Activated naive CD4-positive, alpha-beta T cell (primary cell): Measurements from ENCODE around the gene LAMC1.

Experiments
- DNase-seq, 4 experiments: peaks; one replicate each; lab custom pipeline; 2025; lab: John Stamatoyannopoulos, UW

The LAMC1 gene

GRCh38 chr1:183080406-183080805 lies 57.2 kb downstream of the LAMC1 start:
- DNase-seq, result no peak

DNA sequence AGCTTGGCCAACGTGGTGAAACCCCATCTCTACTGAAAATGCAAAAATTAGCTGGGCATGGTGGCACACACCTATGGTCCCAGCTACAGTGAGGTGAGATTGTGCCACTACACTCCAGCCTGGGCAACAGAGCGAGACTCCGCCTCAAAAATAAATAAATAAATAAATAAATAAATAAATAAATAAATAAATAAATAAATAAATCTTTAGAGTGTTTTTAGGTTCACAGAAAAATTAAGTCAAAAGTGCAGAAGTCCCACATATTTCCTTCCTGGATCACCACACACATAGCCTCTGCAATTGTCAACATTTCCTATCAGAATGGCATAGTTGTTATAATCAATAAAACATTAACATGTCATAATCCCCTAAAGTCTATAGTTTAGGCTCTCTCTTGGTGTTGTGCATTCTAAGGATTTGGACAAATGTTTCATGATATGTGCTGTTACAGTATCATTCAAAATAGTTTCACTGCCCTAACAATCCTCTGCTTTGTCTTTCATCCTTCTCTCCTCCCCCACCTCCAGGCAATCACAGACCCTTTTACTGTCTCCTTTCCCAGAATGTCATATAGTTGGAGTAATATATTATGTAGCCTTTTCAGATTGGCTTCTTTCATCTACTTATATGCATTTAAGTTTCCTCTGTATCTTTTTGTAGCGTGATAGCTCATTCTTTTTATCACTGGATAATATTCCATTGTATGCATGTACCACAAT lies 58.3 kb downstream of the LAMC1 start:
- no peak for DNase-seq

DNA sequence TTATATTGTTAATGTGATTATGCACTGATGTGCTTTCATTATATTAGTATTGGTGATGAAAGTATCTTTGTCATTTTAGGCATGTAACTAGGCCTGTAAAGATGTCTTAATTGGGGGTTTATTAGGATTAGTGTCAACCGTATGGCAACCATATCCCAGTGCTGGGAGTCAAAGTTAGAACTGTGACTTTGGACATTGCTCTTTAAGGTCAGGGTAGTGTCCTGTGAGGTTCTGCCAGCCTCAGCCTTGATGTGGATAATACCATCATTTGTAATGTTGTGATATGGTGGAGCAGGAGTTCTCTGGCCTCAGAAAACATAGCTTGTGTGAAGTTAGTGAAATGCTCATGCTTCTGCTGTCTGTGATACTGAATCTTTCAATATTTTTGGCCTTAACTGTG lies 59.4 kb downstream of the LAMC1 start:
- DNase-seq, result no peak

DNA sequence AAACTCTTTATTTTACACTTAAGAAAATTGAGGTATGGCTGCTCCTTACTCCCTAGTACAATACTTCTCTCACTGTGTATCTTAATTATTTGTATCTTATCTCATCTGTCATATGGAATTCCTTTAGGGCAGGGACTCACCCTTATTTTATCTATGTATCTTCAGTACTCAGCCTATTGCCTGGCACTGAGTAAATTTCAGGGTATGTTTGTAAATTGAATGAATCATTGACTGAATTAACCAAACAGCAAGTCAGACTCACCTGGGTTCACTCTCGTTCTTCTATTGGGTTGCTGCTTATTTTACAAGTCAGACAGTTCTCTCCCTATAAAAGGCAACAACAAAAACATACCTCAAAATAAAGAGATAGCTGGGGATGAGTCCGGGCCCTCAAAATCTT lies 63.8 kb downstream of the LAMC1 start:
- DNase-seq, result no peak

- DNase-seq, result no peak
Observed at GRCh38 chr1:183089025-183089639, 65.9 kb downstream of the LAMC1 start.

GRCh38 chr1:183090391-183091006 lies 67.3 kb downstream of the LAMC1 start:
- no peak for DNase-seq

GRCh38 chr1:183091181-183091580 lies 68.0 kb downstream of the LAMC1 start:
- DNase-seq, result no peak

GRCh38 chr1:183092350-183092749 lies 69.1 kb downstream of the LAMC1 start:
- DNase-seq, result no peak

DNA sequence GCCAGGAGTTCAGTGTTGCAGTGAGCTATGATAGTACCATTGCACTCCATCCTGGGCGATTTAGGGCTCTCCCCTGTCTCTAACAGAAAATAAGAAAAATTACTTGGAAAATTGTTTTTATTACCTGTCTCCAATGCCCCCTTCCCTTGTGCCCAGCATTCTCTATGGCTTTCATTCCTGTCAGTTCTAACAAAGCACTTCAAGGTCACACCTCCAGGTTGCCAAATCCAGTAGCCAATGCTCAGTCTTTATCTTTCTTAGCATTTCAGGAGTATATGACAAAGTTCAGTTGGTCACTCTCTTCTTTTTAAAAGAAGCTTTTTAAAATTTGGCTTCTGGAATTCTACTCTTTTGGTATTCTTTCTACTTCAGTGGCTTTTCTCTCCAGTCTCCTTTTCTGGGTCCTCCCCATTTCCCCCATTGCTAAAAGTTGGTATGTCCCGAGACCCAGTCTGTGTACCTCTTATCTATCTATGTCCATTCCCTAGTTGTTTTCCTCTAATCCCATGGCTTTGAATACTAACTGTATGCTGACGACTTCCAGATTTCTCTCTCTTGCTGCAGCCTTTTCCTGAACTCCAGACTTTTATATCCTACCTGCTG lies 69.9 kb downstream of the LAMC1 start:
- no peak for DNase-seq

- no peak for DNase-seq
Observed at GRCh38 chr1:183093786-183094298, 70.6 kb downstream of the LAMC1 start.

DNA sequence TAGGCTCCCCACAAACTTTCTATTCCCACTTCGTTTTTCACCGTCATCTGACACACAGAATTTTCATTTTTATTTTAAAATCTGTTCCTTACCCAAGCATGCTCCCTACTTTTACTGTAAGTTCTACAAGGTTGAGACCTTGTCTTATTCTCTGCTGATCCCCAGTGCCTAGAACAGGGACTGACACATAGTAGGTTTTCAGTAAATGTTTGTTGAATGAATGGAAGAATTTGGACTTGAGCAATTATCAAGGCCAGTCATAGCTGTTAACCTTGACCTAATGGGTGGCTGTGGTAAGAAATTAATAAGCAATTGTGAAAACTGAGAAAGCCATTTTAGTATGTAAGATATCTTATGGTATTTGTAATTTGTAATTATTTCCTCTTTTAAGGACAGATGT lies 71.1 kb downstream of the LAMC1 start:
- DNase-seq, result no peak

DNA sequence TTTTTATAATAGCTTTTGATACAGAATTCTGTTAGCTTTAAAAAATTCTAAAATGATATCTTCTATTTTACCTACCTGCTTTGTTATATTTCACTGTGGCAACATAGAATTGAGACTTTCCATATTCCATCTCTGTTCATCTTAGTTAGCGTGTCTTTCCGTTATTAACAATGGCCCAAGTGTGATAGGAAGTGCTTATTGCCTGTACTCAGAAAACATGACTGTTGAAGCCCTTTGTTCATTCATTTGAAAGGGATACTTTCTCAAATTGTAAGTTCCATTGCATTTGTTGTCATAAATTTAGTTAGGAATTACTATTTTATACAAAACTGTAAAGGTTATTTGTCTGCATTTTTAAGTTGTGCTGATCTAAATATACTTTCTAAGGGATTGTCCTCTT lies 73.1 kb downstream of the LAMC1 start:
- no peak for DNase-seq

- DNase-seq, result no peak
Observed at GRCh38 chr1:183096894-183097293, 73.7 kb downstream of the LAMC1 start.

DNA sequence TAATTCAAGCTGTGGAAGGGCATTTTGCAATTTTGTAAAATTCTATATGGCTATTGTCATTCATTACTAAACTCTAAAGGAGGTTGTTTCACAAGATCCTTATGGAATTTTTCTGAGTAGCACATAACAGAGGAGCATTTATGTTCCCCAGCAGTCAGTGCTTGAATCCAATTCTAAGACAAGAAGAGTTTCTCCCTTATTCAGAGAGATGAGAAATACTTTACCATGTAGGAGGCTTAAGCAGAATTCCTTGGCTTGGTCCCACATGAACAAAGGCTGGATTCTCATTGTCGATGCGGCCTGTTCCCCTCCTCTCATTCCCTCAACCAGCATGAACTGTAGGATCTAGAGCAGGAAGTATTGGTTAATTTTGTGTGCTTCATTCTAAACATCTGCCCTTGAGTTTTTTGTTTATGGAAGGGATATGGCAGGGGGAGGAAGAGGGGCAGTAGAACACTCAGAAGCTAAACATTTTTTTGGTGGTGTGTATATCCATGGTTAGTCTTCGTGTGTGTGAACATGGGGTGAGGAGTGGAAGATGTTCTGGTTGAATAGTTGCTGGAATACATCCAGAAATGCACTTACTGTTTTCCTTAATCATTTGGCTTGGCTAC lies 74.3 kb downstream of the LAMC1 start:
- DNase-seq, result no peak

- DNase-seq, result no peak
Observed at GRCh38 chr1:183098317-183098716, 75.1 kb downstream of the LAMC1 start.

- no peak for DNase-seq
Observed at GRCh38 chr1:183100361-183100974, 77.2 kb downstream of the LAMC1 start.

DNA sequence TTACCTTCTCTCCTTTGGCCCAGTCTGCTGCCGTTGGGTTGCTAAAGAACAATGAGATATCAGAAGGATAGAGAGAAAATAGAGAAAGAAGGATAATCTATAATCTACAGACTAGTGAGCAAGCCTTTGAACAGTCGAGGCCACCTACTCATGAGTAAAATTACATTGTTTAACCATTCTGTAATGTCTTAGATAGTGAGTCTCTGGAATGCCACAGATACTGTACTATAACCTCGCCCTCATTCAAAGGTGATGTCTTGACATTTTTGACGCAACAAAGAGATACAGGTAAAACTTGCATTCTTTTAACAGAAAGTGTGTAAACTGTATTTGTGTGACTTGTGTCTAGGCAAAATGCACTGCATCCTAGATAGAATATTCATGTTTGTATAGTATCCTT lies 77.9 kb downstream of the LAMC1 start:
- no peak for DNase-seq

- DNase-seq, result no peak
Observed at GRCh38 chr1:183101841-183102276, 78.6 kb downstream of the LAMC1 start.

DNA sequence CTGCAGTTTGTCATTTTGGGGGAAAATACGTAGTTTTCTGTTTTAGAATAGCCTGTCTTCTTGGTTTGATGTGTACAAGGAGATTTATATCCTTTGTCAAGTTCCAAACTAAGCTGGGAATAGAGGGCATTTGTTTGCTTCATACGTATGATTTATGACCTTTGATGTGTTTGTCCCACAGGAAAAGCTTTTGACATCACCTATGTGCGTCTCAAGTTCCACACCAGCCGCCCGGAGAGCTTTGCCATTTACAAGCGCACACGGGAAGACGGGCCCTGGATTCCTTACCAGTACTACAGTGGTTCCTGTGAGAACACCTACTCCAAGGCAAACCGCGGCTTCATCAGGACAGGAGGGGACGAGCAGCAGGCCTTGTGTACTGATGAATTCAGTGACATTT lies 79.9 kb downstream of the LAMC1 start:
- no peak for DNase-seq

DNA sequence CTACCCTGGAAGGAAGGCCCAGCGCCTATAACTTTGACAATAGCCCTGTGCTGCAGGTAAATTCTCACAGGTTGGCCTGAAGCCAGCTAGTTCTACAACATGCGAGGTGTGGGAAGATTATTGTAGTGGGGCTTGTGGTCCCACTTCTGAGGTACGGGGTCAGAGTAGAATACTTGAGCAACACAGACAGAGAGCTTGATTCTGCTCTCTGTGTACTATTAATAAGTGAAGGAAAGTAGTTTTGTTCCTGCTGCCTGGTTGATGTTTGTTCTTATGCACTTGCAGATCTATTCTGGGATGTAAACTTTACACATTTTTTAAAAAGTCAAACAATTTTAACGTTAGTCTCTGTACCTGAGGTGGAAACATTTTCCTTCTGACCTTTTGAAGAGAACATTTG lies 80.4 kb downstream of the LAMC1 start:
- no peak for DNase-seq

DNA sequence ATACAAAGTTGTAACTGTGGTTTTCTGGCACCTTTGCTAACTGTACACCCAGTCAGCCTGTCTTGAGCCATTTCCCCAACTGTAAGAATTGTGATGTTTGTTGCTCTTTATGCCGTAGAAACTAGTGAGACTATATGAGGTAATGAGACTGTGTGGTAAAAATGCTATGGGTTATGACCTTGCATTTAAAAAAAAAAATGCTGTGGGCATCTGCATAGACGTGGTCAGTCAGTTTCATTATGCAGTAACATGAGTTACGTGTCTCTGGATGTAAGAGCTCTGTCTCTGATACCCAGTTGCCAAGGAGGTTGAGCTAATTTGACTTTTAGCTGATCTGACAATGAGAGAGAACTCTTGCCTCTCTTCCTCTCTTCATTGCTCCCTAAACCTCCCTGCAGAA lies 82.2 kb downstream of the LAMC1 start:
- DNase-seq, result no peak

- no peak for DNase-seq
Observed at GRCh38 chr1:183106166-183106565, 82.9 kb downstream of the LAMC1 start.
